NK-92 treated with Interleukin-12 subunit alpha and Interleukin-12 subunit beta, amount 100 ng/mL, for 24 hours (cell line): ENCODE data around the gene RALGPS1.

ENCODE experiments used
- DNase-seq: peaks from one replicate; lab custom pipeline; 2025; lab: John Stamatoyannopoulos, UW

RALGPS1 gene

DNA sequence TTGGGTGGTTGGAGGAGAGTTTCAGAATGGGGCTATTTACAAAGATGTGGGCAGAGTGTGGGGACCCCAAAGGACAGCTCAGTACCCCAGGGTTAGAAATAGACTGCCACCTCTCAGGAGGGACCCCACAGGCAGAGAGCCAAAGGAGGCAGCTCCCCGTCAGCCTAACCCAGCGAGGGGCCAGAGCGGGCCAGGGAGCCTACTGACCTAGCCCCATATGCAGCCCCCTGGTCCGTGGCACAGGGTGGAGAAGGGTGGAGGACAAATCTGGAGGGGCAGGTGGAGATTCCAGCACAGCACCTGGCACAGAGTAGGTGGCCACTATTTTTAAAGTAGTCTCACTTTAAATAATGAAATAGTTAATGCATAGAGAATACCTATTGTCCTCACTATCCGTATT, 275.0 kb downstream of the RALGPS1 start:
- DNase-seq: no peak

DNA sequence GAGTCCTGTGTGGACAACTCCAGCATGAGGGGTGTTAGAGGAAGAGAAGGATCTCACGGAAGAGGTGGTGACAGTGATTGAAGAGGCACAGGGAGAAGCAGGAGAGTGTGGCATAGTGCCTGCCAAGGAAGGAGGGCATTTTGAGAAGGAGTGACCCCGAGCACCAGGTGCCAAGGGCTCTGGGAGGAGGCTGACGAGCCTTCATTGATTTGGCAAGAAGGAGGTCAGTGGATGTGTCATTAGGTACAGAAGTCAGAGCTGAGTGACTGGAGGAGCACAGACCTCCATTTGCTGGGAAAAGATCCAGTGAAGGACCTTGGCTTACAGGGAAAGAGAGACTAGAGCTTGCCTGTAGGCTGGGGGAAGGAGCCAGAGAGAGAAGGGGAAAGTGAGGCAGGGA, 278.2 kb downstream of the RALGPS1 start:
- DNase-seq: no peak

DNA sequence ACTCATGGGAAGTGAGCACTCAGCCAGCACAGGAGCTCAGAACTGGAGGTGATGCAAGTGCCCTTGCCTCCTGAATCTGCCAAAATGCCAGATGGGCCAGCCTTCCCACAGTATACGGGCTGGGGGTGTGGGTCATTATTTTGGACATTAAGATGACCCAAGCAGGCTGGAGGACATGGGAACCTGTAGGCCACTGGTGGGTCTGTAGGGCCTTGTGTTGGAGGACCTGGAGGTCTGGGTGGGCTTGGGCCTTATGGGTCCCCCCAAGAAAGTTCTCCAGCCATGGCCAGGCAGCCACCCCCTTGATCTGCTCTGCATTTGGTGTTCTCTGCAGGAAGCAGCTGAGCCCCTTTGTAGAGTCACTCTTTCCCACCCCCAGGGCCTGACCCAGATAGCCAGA, 278.9 kb downstream of the RALGPS1 start:
- no peak for DNase-seq

DNA sequence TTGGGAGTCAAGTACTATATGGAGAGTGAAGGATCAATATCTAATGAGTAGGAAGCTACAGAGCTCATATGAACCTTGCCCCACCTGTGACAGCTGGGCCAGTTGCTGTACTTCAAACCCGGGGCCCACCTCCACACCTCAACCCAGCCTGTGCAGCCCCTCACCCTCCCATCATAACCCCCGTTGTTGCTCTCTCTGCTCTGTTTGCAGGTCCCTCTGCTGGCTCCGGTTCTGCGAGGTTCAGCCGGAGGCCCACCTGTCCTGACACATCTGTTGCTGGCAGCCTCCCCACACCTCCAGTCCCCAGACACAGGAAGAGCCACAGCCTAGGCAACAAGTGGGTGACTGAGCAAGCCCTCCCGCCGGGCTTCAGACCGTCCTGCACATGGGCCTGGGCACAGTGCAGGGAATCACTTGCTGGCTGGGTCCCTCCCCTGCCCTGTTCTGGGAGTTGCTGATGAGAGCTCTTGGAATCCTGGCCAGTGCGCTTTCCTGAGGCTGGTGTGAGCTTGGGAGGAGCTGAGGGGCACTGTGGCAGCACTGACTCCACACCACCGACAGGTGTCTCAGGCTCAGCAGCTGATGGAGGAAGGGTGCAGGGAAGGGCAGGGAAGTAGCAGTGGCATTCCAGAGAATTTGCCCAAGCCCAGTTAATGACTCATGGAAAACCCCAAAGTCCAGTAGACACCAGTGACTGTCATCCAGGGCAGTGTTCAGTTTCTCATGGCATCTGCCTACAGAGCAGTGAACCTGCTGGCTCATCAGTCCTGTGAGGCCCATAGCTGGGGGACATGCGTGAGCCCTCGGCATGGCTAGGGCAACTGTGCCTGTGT, 280.5 kb downstream of the RALGPS1 start:
- DNase-seq: no peak

DNA sequence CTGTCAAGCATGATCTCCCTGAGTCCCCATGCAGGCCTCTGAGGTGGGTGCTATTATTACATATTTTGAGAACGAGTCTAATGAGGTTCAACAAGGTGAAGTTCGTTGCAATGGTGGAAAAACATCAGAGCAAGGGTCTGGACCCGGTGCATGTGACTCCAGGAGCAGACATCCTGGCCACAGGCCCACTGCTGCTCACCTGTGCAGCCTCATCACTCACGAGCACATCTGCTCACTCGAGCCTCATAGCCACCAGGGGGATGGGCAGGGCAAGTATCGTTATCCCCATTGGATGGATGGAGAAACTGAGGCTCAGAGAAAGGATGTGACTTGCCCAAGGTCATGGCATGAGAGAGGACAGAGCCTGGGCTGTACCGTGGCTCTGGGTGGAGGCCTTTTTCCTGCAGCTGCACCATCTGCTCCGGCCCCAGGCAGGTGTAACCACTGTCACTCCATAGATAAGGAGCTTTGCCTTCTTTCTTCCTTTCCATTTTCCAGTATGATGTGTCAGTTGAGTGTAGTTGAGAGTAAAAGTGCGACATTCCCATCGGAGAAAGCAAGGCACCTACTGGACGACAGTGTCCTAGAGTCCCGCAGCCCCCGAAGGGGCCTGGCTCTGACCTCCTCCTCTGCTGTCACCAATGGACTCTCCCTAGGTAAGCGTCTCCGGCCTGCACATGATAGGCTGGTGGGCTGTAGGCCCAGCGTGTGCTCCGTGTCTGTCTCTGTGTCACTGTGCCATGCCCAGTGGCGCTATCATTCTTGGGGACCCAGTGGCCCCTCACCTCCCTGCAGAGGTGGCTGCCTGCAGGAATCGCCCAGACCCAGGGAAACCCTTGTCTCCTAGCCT, 281.6 kb downstream of the RALGPS1 start:
- DNase-seq: no peak

DNA sequence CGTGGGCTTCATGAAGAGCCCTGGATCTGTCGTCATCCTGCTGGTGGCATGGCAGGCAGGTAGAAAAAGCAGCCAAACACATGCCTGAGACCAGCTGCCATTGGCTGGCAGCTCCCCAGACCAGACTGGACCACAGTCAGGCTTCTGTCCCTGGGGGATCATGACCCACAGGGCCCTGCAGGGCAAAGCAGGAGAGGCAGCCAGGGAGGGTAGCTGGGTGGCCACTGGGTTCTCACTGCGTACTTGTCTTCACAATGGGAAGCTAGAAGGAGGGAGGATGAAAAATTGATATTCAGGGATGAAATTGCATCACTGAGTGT, 282.2 kb downstream of the RALGPS1 start:
- DNase-seq: no peak

DNA sequence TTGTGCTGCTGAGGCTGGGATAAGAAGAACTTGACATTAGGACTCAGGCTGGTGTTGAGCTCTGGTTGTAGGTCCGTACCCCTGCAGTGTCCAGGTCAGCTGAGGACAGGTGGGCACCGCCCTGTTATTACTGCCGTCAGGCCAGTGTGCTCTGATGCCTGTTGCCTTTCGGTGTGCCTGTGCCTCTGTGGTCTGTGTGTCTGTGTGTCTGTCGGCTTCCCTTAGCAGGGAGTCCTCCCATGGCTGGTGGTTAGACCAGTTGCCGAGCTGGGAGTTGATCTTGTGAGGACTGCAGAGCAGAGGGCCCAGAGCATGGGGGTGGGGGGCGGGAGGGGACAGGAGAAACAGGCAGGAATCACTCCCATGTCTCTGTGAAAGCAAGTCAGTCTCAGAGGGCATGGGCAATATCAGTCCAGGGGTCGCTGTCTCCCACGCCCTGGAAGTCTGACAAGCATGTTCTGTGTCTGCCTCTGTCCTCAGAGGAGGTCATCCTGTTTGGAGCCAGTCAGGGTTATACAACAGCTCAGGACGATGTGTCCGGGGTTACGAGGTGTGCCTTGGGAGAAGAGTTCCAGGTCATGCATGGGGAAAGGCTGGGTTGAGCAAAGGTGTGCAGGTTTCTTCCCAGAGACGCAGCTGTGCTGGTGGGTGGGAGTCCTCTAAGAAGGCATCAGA, 282.7 kb downstream of the RALGPS1 start:
- no peak for DNase-seq

DNA sequence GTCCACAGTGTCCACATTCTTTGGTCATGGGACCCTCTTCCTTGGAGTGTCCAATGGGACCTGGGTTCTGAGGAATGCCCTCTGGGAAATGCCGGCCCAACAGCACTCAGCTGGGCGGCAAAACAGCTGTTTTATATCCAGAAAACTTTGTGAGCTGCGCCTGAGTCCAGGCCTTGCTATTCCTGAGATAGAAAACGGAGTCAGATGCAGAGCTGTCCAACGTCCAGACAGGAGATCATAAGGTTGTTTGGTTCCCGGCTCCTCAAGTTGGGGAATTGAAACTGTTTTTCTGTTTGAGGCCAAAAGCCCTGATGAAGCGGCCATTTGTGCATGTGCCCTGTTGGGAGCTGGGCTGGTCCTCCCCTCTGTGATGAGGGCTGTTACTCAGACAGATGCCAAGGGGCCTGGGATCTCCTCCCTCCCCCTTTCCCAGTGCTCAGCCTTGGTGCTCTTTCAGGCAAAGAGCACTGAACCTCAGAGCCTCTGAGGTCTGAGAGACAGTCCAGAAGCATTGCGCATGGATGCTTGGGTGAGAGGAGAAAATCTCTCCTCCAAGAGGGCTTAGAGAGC, 283.4 kb downstream of the RALGPS1 start:
- DNase-seq: no peak

DNA sequence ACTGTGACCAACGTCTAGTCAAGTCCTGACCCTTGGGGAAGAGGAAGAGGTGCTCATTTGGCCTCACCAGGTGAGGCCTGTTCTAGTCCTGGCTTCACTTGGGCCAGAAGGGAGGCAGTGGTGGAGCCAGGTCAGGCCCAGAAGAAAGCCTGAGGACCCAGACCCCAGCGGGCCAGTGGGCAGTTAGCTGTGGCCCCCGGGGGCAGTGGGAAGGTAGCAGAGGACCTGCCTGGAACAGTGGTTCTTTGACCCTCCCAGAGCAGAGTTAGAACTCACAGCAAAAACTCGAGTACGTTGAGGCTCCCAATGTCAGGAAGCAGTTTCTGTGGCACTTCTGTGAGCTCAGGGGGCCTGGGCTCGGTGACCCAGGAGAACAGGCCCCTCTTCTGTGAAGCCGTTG, 284.0 kb downstream of the RALGPS1 start:
- DNase-seq: no peak

DNA sequence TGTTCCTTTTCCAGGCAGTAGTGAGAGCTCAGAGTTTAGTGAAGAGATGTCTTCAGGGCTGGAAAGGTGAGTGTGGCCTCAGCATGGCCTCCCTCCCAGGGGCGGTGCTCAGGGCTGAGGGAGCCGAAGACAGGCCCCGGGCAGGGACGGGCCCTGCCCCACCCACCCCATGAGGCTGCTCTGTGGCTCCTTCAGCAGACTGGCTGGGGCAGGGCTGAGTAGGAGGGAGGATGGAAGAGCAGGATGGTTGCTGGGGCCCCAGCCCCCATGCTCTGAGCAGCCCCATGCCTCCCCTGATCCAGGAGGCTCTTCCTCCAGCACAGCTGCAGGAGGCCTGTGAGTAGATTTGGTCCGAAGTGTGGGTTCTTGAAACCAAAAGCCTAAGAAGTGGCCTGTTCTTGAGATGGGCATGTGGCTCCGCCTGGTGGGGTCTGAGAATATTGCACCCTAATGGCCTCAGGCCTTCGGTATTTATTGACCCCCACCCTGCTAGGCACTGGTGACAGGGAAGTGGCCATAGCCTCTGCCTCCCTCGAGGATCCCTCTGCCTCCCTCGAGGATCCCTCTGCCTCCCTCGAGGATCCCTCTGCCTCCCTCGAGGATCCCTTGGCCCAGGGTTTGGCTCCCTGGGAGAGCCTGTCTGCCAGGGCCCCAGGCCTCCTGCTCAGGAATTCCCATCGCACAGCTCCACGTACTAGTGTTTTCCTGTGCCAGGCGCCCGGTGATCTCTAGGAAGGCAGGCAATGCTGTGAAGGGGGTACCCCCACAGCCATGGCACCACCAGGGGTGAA, 284.6 kb downstream of the RALGPS1 start:
- peak; percentile 15 for DNase-seq

DNA sequence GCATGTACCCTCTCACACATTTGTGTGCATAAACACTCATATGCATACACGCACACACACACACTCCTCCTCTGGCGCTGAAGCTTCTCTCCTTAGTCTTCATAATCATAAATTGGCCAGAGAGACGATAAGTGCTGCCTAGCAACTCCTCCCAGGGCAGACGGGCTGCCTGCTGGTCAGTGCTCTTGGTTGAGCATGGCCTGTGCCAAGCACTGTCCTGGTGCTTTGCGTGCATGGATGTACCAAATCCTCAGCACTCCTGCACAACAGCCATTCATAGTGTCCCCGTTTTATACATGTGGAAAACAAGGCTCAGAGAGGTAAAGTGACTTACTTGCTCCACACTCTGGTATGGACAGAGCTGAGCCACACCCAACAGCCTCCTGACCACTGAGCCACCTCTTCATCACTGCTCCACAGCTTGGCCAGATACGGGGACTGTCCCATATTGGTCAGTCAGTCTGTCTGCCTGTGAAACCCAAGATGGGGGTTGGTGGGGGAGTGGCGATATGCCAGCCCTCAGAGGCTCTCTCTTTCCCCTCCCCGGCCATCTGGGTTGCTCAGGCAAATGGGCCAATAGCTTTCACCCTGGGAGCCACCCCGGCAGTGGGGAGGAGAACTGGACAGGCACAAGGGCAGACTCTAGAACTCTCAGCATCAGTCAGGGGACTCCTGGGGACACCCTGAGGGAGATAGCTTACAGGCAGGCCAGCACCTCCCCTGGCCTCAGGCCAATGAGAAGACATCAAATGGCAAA, 285.7 kb downstream of the RALGPS1 start:
- no peak for DNase-seq

DNA sequence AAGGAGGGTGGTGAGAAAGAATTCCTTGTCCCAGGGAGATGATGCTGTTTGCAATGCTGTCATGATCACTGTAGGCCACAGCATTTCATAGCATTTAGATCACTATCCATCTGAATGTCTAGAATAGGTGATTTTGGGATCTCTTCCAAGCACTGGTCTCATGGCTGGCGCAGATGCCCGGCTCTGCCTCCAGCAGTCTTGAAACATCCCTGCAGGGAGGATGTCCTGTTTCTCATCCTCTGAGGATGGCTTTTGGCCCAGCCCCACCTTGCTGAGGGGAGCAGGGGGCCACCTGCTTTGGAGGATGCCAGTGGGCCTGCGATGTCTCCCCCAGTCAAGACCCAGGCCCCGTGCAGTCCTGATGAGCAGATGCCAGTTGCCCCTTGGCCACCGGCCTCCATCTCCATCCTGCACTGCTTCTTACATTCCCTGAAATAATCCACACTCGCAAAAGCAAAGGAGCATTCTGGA, 286.5 kb downstream of the RALGPS1 start:
- DNase-seq: no peak

DNA sequence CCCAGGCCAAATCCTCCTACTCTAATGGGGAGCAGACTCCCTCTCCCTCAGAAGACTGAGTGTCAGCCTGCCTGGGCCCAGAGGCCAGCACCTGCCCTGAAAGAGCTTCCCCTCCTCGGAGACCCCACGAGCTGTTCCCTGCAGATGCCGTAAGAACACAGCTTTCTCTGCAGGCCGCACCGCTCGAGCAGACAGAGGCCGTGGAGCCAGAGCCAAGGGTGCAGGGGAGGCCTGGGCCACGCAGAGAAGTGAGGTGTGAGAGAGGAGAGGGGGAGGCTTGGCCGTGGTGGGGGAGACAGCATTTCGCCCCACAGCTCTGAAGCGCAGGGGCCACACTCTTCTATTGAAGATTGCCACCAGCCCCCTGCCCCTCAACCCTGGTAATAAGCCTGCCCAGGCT, 287.1 kb downstream of the RALGPS1 start:
- no peak for DNase-seq

DNA sequence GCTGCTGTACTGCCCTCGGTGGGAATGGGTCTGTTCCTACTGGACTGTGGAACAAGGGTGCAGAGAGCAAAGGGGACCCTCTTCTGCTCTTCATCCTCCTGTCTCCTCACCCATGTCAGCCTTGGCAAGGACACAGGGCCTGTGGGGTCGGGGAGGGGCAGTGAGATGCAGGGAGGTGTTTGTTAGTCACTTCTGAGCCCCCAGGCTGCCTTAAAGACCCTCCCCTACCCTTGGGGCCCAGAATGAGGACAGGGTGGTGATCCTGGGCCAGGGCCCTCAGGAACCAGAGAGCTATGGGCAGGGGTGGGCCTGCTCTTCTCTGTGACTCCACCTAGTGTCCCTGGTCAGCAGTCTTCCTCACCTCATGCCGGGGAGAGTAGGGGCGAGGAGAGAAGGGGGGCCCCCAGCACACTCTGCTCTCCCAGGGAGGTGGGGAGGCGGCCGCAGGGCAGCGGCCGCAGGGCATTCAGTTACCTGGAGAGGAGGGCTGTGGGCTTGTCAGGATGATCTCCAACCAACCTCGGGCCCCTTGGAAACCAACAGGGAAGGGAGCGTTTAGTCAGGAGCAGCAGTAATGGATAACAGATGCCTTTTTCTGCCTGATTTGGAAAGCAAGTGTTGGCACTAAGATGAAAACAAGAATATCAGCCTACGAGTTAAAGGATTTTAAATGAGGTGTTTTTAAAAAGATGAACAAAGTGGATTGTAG, 288.0 kb downstream of the RALGPS1 start:
- no peak for DNase-seq

DNA sequence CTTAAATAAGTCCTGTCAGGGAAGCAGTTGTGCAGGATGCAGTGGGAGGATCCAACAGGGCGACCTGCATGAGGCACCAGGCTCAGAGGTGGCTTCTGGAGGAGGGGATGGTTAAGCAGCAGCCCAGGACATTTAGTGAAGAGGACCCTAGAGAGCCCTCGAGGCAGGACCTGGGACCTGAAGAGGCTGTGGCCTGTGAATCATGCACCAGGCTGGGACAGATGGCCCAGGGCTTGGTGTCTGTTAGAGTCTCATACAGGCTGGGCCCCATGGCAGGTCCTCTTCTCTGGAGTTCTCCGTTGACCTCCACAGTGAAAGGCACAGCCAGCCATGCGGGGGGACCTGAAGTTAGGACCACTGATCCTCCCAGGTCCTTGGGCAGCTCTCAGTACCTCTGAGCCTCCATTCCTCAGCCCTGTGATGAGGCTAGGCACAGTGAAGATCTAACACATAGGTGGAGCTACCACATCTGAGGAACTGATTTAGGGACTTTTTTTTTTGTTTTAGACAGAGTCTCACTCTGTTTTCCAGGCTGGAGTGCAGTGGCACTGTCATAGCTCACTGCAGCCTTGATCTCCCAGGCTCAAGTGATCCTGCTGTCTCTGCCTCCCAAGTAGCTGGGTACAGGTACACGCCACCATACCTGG, 289.2 kb downstream of the RALGPS1 start:
- no peak for DNase-seq

DNA sequence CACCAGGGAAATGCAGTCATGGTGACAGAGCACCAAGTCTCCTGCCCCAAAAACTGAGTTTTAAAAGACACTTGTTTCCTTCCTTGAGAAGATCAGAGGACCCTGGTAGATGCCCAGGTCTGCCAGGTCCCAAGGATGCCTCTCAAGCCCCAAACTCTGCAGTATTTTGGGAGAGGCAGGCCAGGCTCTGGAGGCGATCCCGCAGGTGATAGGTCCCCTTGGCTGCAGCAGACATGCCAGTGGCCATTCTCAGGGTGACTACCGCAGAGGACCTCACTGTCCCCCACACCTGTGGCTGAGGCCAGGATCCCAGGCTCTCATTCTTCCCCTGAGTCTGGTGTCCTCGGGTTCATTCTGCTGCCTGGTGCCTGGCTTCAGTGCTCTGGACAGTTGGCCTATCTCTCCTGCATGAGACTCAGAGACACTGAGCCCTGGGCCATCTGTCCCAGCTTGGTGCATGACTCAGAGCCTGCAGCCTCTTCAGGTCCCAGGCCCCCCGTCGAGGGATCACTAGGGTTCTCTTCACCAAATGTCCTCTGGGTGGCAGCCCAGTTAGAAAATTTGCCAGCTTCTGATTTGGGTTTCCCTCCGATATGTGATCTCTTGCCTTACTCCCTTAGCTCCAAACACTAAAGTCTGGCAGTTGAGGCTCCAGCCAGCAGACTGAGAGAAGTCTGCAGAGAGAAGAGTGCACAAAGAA, 290.3 kb downstream of the RALGPS1 start:
- DNase-seq: no peak

DNA sequence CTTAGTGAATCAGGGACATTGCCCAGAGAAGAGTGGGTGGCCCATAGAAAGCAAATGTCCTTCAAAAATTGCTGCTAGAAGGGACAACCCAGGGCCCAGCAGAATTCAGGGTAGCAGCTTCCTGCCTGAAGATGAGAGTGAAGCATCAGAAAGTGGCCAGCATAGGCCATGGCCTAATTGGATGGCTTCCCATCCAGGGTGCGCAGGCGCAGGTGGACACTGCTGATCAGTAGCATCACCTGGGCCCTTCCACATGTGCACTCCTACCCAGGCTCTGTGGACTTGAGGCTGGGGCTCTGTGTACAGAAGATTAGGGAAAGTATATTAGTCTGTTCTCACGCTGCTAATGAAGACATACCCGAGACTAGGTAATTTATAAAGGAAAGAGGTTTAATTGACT, 291.4 kb downstream of the RALGPS1 start:
- DNase-seq: no peak

DNA sequence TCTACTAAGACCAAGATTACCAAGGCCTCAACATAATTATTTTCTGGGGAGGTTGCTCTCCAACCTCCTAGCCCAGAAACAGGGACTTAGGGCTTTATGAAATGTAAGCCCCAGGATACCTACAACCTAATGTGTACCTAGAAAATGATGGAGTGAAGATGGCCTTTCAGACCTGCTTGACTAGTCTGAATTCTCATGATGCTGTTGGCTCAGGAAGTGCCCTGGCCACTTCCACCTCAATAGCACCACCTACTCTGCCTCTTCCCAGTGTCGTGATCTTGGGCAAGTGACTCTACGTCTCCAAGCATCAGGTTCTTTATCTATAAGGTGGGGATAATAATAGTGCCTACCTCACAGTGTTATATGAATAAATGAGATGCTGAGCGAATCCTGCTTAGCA, 292.1 kb downstream of the RALGPS1 start:
- DNase-seq: no peak
